HepG2 (cell line): Measurements from ENCODE around the gene MGAT5. TPM values are rescaled to one million over a fixed set of nuclear protein-coding genes. Genes with fewer than 3 reads are reported as not detected.

Experiments used
- ARNT ChIP-seq: fragments of 450-650 bp; IDR thresholded peaks from 2 replicates; pipeline ENCODE4 v1.6.1; 2017
- GTF3A ChIP-seq: sonication (generic); formaldehyde crosslinking; conservative IDR thresholded peaks from 2 replicates; pipeline ENCODE4 v1.4.0; 2020; ENCODE audit warnings: mild to moderate bottlenecking, missing genetic modification reagents
- HES4 ChIP-seq: sonication (generic); formaldehyde crosslinking; IDR thresholded peaks from 2 replicates; pipeline ENCODE4 v1.9.0; 2021; ENCODE audit warnings: mild to moderate bottlenecking, missing genetic modification reagents, borderline replicate concordance
- HNRNPK ChIP-seq: fragments of 200-400 bp; formaldehyde crosslinking; IDR thresholded peaks from 2 replicates; pipeline ENCODE4 v1.6.1; 2018; ENCODE audit warnings: low read length, low read depth, moderate library complexity, mild to moderate bottlenecking; ENCODE audit not compliant: poor library complexity, severe bottlenecking
- USF2 ChIP-seq, 2 experiments: sonication (generic) in 1 of 2; formaldehyde crosslinking in 1 of 2; IDR thresholded peaks; 2 replicates each; pipeline versions ENCODE4 v1.5.1 to v1.6.1; 2011 to 2020; ENCODE audit warnings: borderline replicate concordance in 1 of 2, low read depth in 1 of 2, low read length in 1 of 2, mild to moderate bottlenecking in 1 of 2, missing genetic modification reagents in 1 of 2, moderate library complexity in 1 of 2
- XBP1 ChIP-seq: sonication (generic); formaldehyde crosslinking; IDR thresholded peaks from 2 replicates; pipeline ENCODE4 v1.5.0; 2020; ENCODE audit warnings: missing genetic modification reagents
- ZNF224 ChIP-seq: sonication (generic); formaldehyde crosslinking; IDR thresholded peaks from 2 replicates; pipeline ENCODE4 v1.5.0; 2020; ENCODE audit warnings: mild to moderate bottlenecking, missing genetic modification reagents
- ZNF496 ChIP-seq: sonication (generic); formaldehyde crosslinking; IDR thresholded peaks from 2 replicates; pipeline ENCODE4 v1.8.1; 2023; ENCODE audit warnings: mild to moderate bottlenecking, moderate library complexity, missing genetic modification reagents; ENCODE audit not compliant: insufficient replicate concordance
- ZNF766 ChIP-seq: sonication (generic); formaldehyde crosslinking; IDR thresholded peaks from 2 replicates; pipeline ENCODE4 v1.5.0; 2020; ENCODE audit warnings: missing genetic modification reagents, borderline replicate concordance
- ZNF770 ChIP-seq: sonication (generic); formaldehyde crosslinking; IDR thresholded peaks from 2 replicates; pipeline ENCODE4 v1.5.0; 2020; ENCODE audit warnings: mild to moderate bottlenecking, missing genetic modification reagents
- ZNF777 ChIP-seq: sonication (generic); formaldehyde crosslinking; IDR thresholded peaks from 2 replicates; pipeline ENCODE4 v1.4.0; 2020; ENCODE audit warnings: missing genetic modification reagents
- ZNF781 ChIP-seq: sonication (generic); formaldehyde crosslinking; IDR thresholded peaks from 2 replicates; pipeline ENCODE4 v1.5.1; 2020; ENCODE audit warnings: borderline replicate concordance, mild to moderate bottlenecking, missing genetic modification reagents; ENCODE audit errors: not compliant biosample characterization
- ZSCAN30 ChIP-seq: sonication (generic); formaldehyde crosslinking; IDR thresholded peaks from 2 replicates; pipeline ENCODE4 v1.5.0; 2020; ENCODE audit warnings: mild to moderate bottlenecking, missing genetic modification reagents
- polyA plus RNA-seq, 8 experiments: library from polyadenylated mRNA; depleted of rRNA in 3 of 8; stranded (reverse) in 7 of 8; unstranded in 1 of 8; fragments of >200 nt; fragmentation: Illumina TruSeq in 4 of 8; extraction: Trizol in 4 of 8; gene quantifications; 2 replicates each; pipeline versions ENCODE4 v1.2.1 to v1.2.3, GENCODE V29; 2011 to 2016; ENCODE audit warnings: low read depth in 4 of 8, missing spikeins in 1 of 8, mixed read lengths in 1 of 8; ENCODE audit not compliant: insufficient read depth in 1 of 8
- total RNA-seq, 5 experiments: library from RNA; depleted of rRNA; stranded (reverse); fragments of >200 nt; fragmentation: Illumina TruSeq; extraction: Trizol; gene quantifications; 2 replicates each; pipeline ENCODE4 v1.2.3, GENCODE V29; 2016; ENCODE audit warnings: low read depth in 1 of 5
- TF ChIP-seq, protein P1 (sequence below): sonication (generic); formaldehyde crosslinking; IDR thresholded peaks from 2 replicates; pipeline ENCODE4 v1.4.0; 2020; ENCODE audit warnings: missing genetic modification reagents, borderline replicate concordance
- TF ChIP-seq, protein P2 (sequence below): sonication (generic); formaldehyde crosslinking; IDR thresholded peaks from 2 replicates; pipeline ENCODE4 v1.4.0; 2020; ENCODE audit warnings: mild to moderate bottlenecking, missing genetic modification reagents
- TF ChIP-seq, protein P3 (sequence below): sonication (generic); formaldehyde crosslinking; IDR thresholded peaks from 2 replicates; pipeline ENCODE4 v1.4.0; 2020; ENCODE audit warnings: missing genetic modification reagents

The MGAT5 gene
- total and polyA plus RNA-seq, 2 of the 13 experiments (the other 11 are each of a cell fraction or from before 2014, with no cell fraction given) = 33.1 to 60.2 TPM

DNA sequence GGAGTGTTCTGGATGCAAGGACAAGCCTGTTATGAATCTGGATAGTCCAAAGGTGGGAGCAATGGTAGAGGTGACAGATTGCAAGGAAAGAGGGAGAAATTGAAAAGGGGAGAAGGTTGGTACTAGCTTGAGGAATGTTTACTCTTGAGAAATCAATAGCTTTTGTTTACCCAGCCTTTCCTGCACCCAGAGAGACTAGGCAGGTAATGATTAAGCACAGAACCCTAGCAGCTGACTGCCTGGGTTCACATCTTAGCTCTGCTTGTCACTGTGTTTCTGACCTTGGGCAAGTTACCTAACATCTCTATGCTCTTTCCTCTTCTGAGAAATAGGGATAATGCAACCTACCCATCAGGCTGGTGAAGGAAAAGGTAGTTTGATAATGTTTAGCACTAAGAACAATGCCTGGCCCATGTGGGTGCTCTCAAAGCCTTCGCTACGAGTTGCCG lies 178.6 kb downstream of the MGAT5 start (continued):
- TF ChIP-seq, protein P1, sequence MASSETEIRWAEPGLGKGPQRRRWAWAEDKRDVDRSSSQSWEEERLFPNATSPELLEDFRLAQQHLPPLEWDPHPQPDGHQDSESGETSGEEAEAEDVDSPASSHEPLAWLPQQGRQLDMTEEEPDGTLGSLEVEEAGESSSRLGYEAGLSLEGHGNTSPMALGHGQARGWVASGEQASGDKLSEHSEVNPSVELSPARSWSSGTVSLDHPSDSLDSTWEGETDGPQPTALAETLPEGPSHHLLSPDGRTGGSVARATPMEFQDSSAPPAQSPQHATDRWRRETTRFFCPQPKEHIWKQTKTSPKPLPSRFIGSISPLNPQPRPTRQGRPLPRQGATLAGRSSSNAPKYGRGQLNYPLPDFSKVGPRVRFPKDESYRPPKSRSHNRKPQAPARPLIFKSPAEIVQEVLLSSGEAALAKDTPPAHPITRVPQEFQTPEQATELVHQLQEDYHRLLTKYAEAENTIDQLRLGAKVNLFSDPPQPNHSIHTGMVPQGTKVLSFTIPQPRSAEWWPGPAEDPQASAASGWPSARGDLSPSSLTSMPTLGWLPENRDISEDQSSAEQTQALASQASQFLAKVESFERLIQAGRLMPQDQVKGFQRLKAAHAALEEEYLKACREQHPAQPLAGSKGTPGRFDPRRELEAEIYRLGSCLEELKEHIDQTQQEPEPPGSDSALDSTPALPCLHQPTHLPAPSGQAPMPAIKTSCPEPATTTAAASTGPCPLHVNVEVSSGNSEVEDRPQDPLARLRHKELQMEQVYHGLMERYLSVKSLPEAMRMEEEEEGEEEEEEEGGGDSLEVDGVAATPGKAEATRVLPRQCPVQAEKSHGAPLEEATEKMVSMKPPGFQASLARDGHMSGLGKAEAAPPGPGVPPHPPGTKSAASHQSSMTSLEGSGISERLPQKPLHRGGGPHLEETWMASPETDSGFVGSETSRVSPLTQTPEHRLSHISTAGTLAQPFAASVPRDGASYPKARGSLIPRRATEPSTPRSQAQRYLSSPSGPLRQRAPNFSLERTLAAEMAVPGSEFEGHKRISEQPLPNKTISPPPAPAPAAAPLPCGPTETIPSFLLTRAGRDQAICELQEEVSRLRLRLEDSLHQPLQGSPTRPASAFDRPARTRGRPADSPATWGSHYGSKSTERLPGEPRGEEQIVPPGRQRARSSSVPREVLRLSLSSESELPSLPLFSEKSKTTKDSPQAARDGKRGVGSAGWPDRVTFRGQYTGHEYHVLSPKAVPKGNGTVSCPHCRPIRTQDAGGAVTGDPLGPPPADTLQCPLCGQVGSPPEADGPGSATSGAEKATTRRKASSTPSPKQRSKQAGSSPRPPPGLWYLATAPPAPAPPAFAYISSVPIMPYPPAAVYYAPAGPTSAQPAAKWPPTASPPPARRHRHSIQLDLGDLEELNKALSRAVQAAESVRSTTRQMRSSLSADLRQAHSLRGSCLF (CRISPR knock-in tag) = no peak
- TF ChIP-seq ZNF770 (CRISPR knock-in tag) (no peak), USF2 (IDR thresholded peaks at IDR 0.05; ENCODE audit: low read depth, low read length) (peak; percentile 21; the same call in 1 of the 2 replicates), USF2 (CRISPR knock-in tag; IDR thresholded peaks at IDR 0.05; ENCODE audit: borderline replicate concordance) (no peak), XBP1 (CRISPR knock-in tag) (no peak), ZNF781 (CRISPR knock-in tag) (no peak), ZSCAN30 (no peak), GTF3A (CRISPR knock-in tag) (no peak), ZNF496 (CRISPR knock-in tag) (no peak), ZNF777 (no peak), ZNF766 (CRISPR knock-in tag) (no peak), HES4 (no peak), ZNF224 (CRISPR knock-in tag) (no peak), HNRNPK (no peak), ARNT (no peak)
- TF ChIP-seq, protein P2, sequence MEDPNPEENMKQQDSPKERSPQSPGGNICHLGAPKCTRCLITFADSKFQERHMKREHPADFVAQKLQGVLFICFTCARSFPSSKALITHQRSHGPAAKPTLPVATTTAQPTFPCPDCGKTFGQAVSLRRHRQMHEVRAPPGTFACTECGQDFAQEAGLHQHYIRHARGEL (CRISPR knock-in tag) = no peak
- TF ChIP-seq, protein P3, sequence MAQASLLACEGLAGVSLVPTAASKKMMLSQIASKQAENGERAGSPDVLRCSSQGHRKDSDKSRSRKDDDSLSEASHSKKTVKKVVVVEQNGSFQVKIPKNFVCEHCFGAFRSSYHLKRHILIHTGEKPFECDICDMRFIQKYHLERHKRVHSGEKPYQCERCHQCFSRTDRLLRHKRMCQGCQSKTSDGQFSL (CRISPR knock-in tag) = no peak
